Measurements from ENCODE around the gene PLCH1. TPM values are rescaled to one million over a fixed set of nuclear protein-coding genes. Genes with fewer than 3 reads are reported as not detected.

PLCH1 gene
- total and polyA plus RNA-seq, 5 donors: 1.1 to 6.3 (median 3.4) TPM

- WGBS: 97% methylated on average over 6 of the region's 6 CpGs
- Histone ChIP-seq H3K9me3 (ENCODE audit: control insufficient read depth, low read length) (no peaks in the 10 kb centered on the region), H3K27ac (ENCODE audit: low read length) (no peak overlapping the region), H3K4me1 (ENCODE audit: control insufficient read depth, insufficient read depth, low read length) (no peaks in the 10 kb centered on the region), H3K4me3 (ENCODE audit: low read length) (no peak overlapping the region), H3K27me3 (ENCODE audit: control insufficient read depth, insufficient read depth) (no peaks in the 10 kb centered on the region)
- no peak for ATAC-seq
- DNase-seq: no peak
- intact Hi-C loops (cut with DNase I): no loop called here
Measured at GRCh38 chr3:155771126-155771525, 26.3 kb upstream of the PLCH1 start.

- intact Hi-C loops (cut with DNase I): no loop called here
- DNase-seq: no peak
- Histone ChIP-seq H3K4me1 (ENCODE audit: control insufficient read depth, insufficient read depth, low read length) (no peaks in the 10 kb centered on the region), H3K9me3 (ENCODE audit: control insufficient read depth, low read length) (no peaks in the 10 kb centered on the region), H3K27ac (ENCODE audit: low read length) (no peak overlapping the region), H3K27me3 (ENCODE audit: control insufficient read depth, insufficient read depth) (no peaks in the 10 kb centered on the region), H3K4me3 (ENCODE audit: low read length) (no peak overlapping the region)
- ATAC-seq: no peak
- WGBS: 75% methylated on average over 1 of the region's 1 CpG
Measured at GRCh38 chr3:155766206-155766605, 21.3 kb upstream of the PLCH1 start.

GRCh38 chr3:155763870-155764463 lies 19.1 kb upstream of the PLCH1 start:
- no peak for DNase-seq
- Histone ChIP-seq H3K4me3 (ENCODE audit: low read length) (no peak overlapping the region), H3K27ac (ENCODE audit: low read length) (no peak overlapping the region), H3K27me3 (ENCODE audit: control insufficient read depth, insufficient read depth) (no peaks in the 10 kb centered on the region), H3K9me3 (ENCODE audit: control insufficient read depth, low read length) (no peaks in the 10 kb centered on the region), H3K4me1 (ENCODE audit: control insufficient read depth, insufficient read depth, low read length) (peaks cover 2% of the 10 kb centered on the region)
- intact Hi-C loops (cut with DNase I): no loop called here
- no peak for ATAC-seq
- 86% methylated on average over 3 of the region's 3 CpGs for WGBS

GRCh38 chr3:155760653-155761052 lies 15.8 kb upstream of the PLCH1 start:
- ATAC-seq (peak; percentile 64 to 80), DNase-seq (no peak)
- Histone ChIP-seq H3K4me1 (ENCODE audit: control insufficient read depth, insufficient read depth, low read length) (peaks cover 2% of the 10 kb centered on the region), H3K27me3 (ENCODE audit: control insufficient read depth, insufficient read depth) (no peaks in the 10 kb centered on the region), H3K4me3 (ENCODE audit: low read length) (no peak overlapping the region), H3K9me3 (ENCODE audit: control insufficient read depth, low read length) (no peaks in the 10 kb centered on the region), H3K27ac (ENCODE audit: low read length) (peak overlapping the region; percentile 80)
- 66% methylated on average over 4 of the region's 4 CpGs for WGBS
- intact Hi-C loops (cut with DNase I): no loop called here

GRCh38 chr3:155757577-155757976 lies 12.7 kb upstream of the PLCH1 start:
- H3K4me3 ChIP-seq (ENCODE audit: low read length): no peak overlapping the region
- 97% methylated on average over 7 of the region's 7 CpGs for WGBS
- no peak for ATAC-seq

GRCh38 chr3:155753038-155753639 lies 8.3 kb upstream of the PLCH1 start:
- no peaks in the 10 kb centered on the region for H3K9me3 ChIP-seq (ENCODE audit: control insufficient read depth, low read length)
- H3K4me1 ChIP-seq (ENCODE audit: control insufficient read depth, insufficient read depth, low read length): no peaks in the 10 kb centered on the region
- DNase-seq (no peak), ATAC-seq (no peak)
- H3K27ac ChIP-seq (ENCODE audit: low read length): no peak overlapping the region
- intact Hi-C loops (cut with DNase I): loop anchor here in 1 of 4 donors (10.0 kb wide), 1 partner anchor 112 kb away; no protein-coding TSS in a partner anchor
- H3K4me3 ChIP-seq (ENCODE audit: low read length): no peak overlapping the region
- WGBS: 77% methylated on average over 11 of the region's 11 CpGs
- H3K27me3 ChIP-seq (ENCODE audit: control insufficient read depth, insufficient read depth): no peaks in the 10 kb centered on the region

More at GRCh38 chr3:155757577-155757976, 12.7 kb upstream of the PLCH1 start:
- H3K27me3 ChIP-seq (ENCODE audit: control insufficient read depth, insufficient read depth): no peaks in the 10 kb centered on the region
- intact Hi-C loops (cut with DNase I): loop anchor here in 1 of 4 donors (10.0 kb wide), 1 partner anchor 107 kb away; no protein-coding TSS in a partner anchor
- DNase-seq: no peak
- H3K27ac ChIP-seq (ENCODE audit: low read length): no peak overlapping the region
- peaks cover 2% of the 10 kb centered on the region for H3K4me1 ChIP-seq (ENCODE audit: control insufficient read depth, insufficient read depth, low read length)
- H3K9me3 ChIP-seq (ENCODE audit: control insufficient read depth, low read length): no peaks in the 10 kb centered on the region

GRCh38 chr3:155748611-155749365 lies 3.9 kb upstream of the PLCH1 start:
- no peak for ATAC-seq
- WGBS: 59% methylated on average over 8 of the region's 8 CpGs
- intact Hi-C loops (cut with DNase I): no loop called here

GRCh38 chr3:155747946-155748290 lies 3.0 kb upstream of the PLCH1 start:
- H3K27ac ChIP-seq (ENCODE audit: low read length): no peak overlapping the region
- no peak overlapping the region for H3K4me3 ChIP-seq (ENCODE audit: low read length)
- ATAC-seq: no peak
- intact Hi-C loops (cut with DNase I): no loop called here
- no peaks in the 10 kb centered on the region for H3K27me3 ChIP-seq (ENCODE audit: control insufficient read depth, insufficient read depth)
- 70% methylated on average over 3 of the region's 3 CpGs for WGBS
- no peak for DNase-seq
- H3K4me1 ChIP-seq (ENCODE audit: control insufficient read depth, insufficient read depth, low read length): no peaks in the 10 kb centered on the region
- no peaks in the 10 kb centered on the region for H3K9me3 ChIP-seq (ENCODE audit: control insufficient read depth, low read length)

More at GRCh38 chr3:155748611-155749365, 3.9 kb upstream of the PLCH1 start:
- Histone ChIP-seq H3K27me3 (ENCODE audit: control insufficient read depth, insufficient read depth) (no peaks in the 10 kb centered on the region), H3K27ac (ENCODE audit: low read length) (no peak overlapping the region), H3K4me1 (ENCODE audit: control insufficient read depth, insufficient read depth, low read length) (no peaks in the 10 kb centered on the region), H3K9me3 (ENCODE audit: control insufficient read depth, low read length) (no peaks in the 10 kb centered on the region), H3K4me3 (ENCODE audit: low read length) (no peak overlapping the region)
- DNase-seq: no peak

- ATAC-seq (no peak), DNase-seq (no peak)
- Histone ChIP-seq H3K27me3 (ENCODE audit: control insufficient read depth, insufficient read depth) (no peaks in the 10 kb centered on the region), H3K27ac (ENCODE audit: low read length) (no peak overlapping the region), H3K4me3 (ENCODE audit: low read length) (no peak overlapping the region), H3K4me1 (ENCODE audit: control insufficient read depth, insufficient read depth, low read length) (no peaks in the 10 kb centered on the region), H3K9me3 (ENCODE audit: control insufficient read depth, low read length) (no peaks in the 10 kb centered on the region)
- 55% methylated on average over 2 of the region's 2 CpGs for WGBS
- intact Hi-C loops (cut with DNase I): no loop called here
Measured at GRCh38 chr3:155747286-155747945, 2.5 kb upstream of the PLCH1 start.

GRCh38 chr3:155746703-155747102 lies 1.8 kb upstream of the PLCH1 start:
- no peak for DNase-seq
- H3K4me1 ChIP-seq (ENCODE audit: control insufficient read depth, insufficient read depth, low read length): no peaks in the 10 kb centered on the region
- ATAC-seq: no peak
- intact Hi-C loops (cut with DNase I): no loop called here
- no peaks in the 10 kb centered on the region for H3K9me3 ChIP-seq (ENCODE audit: control insufficient read depth, low read length)
- H3K4me3 ChIP-seq (ENCODE audit: low read length): no peak overlapping the region
- 86% methylated on average over 1 of the region's 1 CpG for WGBS
- H3K27me3 ChIP-seq (ENCODE audit: control insufficient read depth, insufficient read depth): no peaks in the 10 kb centered on the region
- no peak overlapping the region for H3K27ac ChIP-seq (ENCODE audit: low read length)

Measured in right cardiac atrium (tissue), 5 donors.